Osteoblast (primary cell): ENCODE data around the gene NOTUM. TPM values are rescaled to one million over a fixed set of nuclear protein-coding genes. Genes with fewer than 3 reads are reported as not detected.
A peak's percentile ranks its signal among the peaks of the same experiment; 100 is the strongest.

ENCODE experiments used
- DNase-seq: peaks from one replicate; pipeline ENCODE4 v3.0.0; 2011; ENCODE audit warnings: low spot score, mixed read lengths; ENCODE audit not compliant: insufficient read length; ENCODE audit errors: missing footprints
- H2AFZ ChIP-seq: 2 replicates; pipeline ENCODE4 v1.6.0; 2011; ENCODE audit warnings: mild to moderate bottlenecking, low read length
- H3K27ac ChIP-seq: 2 replicates; pipeline ENCODE4 v1.5.1; 2011; ENCODE audit warnings: mild to moderate bottlenecking, low read depth, low read length, moderate library complexity
- H3K27me3 ChIP-seq: 2 replicates; pipeline ENCODE4 v1.6.0; 2012; ENCODE audit warnings: mild to moderate bottlenecking, control low read depth, inconsistent platforms, low read length, moderate library complexity; ENCODE audit not compliant: insufficient read depth
- H3K36me3 ChIP-seq: 2 replicates; pipeline ENCODE4 v1.5.1; 2011; ENCODE audit warnings: mild to moderate bottlenecking, low read length, control low read depth, moderate library complexity; ENCODE audit not compliant: insufficient read depth
- H3K4me1 ChIP-seq: 2 replicates; pipeline ENCODE4 v1.5.1; 2011; ENCODE audit warnings: mild to moderate bottlenecking, low read length, control low read depth, moderate library complexity; ENCODE audit not compliant: insufficient read depth
- H3K4me2 ChIP-seq: 2 replicates; pipeline ENCODE4 v1.6.0; 2011; ENCODE audit warnings: mild to moderate bottlenecking, low read length; ENCODE audit not compliant: insufficient read depth
- H3K4me3 ChIP-seq: fragments of 200-600 bp; sonication (generic); 3 replicates; pipeline ENCODE4 v1.5.1; 2012; ENCODE audit warnings: mild to moderate bottlenecking, low read length, inconsistent platforms; ENCODE audit not compliant: insufficient read depth
- H3K79me2 ChIP-seq: 2 replicates; pipeline ENCODE4 v1.6.0; 2012; ENCODE audit warnings: mild to moderate bottlenecking, low read length, control low read depth, inconsistent platforms; ENCODE audit not compliant: insufficient read depth
- H3K9me3 ChIP-seq: 2 replicates; pipeline ENCODE4 v1.5.1; 2011; ENCODE audit warnings: low read depth, low read length, control low read depth
- H4K20me1 ChIP-seq: 2 replicates; pipeline ENCODE4 v1.6.0; 2012; ENCODE audit warnings: mild to moderate bottlenecking, low read length, control low read depth; ENCODE audit not compliant: insufficient read depth
- CTCF ChIP-seq: IDR thresholded peaks from 2 replicates; pipeline ENCODE4 v1.5.1; 2011; ENCODE audit warnings: mild to moderate bottlenecking, low read depth, low read length, moderate library complexity; ENCODE audit errors: extremely low read depth
- total RNA-seq: library from RNA; depleted of rRNA; stranded (reverse); fragments of >200 nt; gene quantifications from 2 replicates; pipeline ENCODE4 v1.2.3, GENCODE V29; 2012

The NOTUM gene
- total RNA-seq, 1 donor = 0.72 TPM

GRCh38 chr17:81992306-81993102 lies 31.5 kb upstream of the NOTUM start:
- H3K9me3 ChIP-seq = no peaks in the 10 kb centered on the region
- no peak overlapping the region for H2AFZ ChIP-seq
- peaks cover 16% of the 10 kb centered on the region for H3K79me2 ChIP-seq
- peaks cover 14% of the 10 kb centered on the region for H3K4me1 ChIP-seq
- no peak for TF ChIP-seq CTCF
- H3K4me3 ChIP-seq = no peak overlapping the region
- H4K20me1 ChIP-seq = peaks cover 31% of the 10 kb centered on the region
- no peak overlapping the region for H3K27ac ChIP-seq
- H3K4me2 ChIP-seq = peak overlapping the region; percentile 67
- H3K27me3 ChIP-seq = no peaks in the 10 kb centered on the region
- H3K36me3 ChIP-seq = peaks cover 9% of the 10 kb centered on the region
- no peak for DNase-seq

- H2AFZ ChIP-seq = no peak overlapping the region
- TF ChIP-seq CTCF = no peak
- H3K4me3 ChIP-seq = peak overlapping the region; percentile 37
- no peaks in the 10 kb centered on the region for H3K9me3 ChIP-seq
- H3K27ac ChIP-seq = no peak overlapping the region
- H3K27me3 ChIP-seq = no peaks in the 10 kb centered on the region
- peaks cover 31% of the 10 kb centered on the region for H4K20me1 ChIP-seq
- peak overlapping the region; percentile 67 for H3K4me2 ChIP-seq
- peaks cover 16% of the 10 kb centered on the region for H3K79me2 ChIP-seq
- peak; percentile 99 for DNase-seq
- peaks cover 12% of the 10 kb centered on the region for H3K36me3 ChIP-seq
- H3K4me1 ChIP-seq = peaks cover 14% of the 10 kb centered on the region
These were observed 30.8 kb upstream of the NOTUM start for GRCh38 chr17:81991684-81992305.

GRCh38 chr17:81990836-81991683 lies 30.1 kb upstream of the NOTUM start:
- Histone ChIP-seq H3K4me3 (no peak overlapping the region), H3K4me1 (peaks cover 14% of the 10 kb centered on the region), H3K27ac (no peak overlapping the region), H3K9me3 (no peaks in the 10 kb centered on the region), H3K79me2 (peaks cover 16% of the 10 kb centered on the region), H4K20me1 (peaks cover 31% of the 10 kb centered on the region), H3K27me3 (no peaks in the 10 kb centered on the region), H3K36me3 (peaks cover 15% of the 10 kb centered on the region), H3K4me2 (peak overlapping the region; percentile 67), H2AFZ (no peak overlapping the region)
- DNase-seq = no peak
- no peak for TF ChIP-seq CTCF
